B cell (primary cell): ENCODE data around the gene LINC00305. TPM values are rescaled to one million over a fixed set of nuclear protein-coding genes. Genes with fewer than 3 reads are reported as not detected.

Experiments used
- ATAC-seq: fragments of 200-7000 bp; cut with Tn5 transposase; one replicate; pipeline ENCODE4 v1.10.0; 2021; ENCODE audit warnings: low read depth, mild to moderate bottlenecking, moderate number of reproducible peaks, moderate library complexity
- CTCF ChIA-PET: fragments of 350-600 bp; sonication (Branson Sonifier 250); formaldehyde crosslinking; loops from one replicate; lab custom pipeline; 2021; ENCODE audit warnings: antibody characterized with exemption, inconsistent platforms; lab: Charles Lee
- POLR2A ChIA-PET: fragments of 350-600 bp; sonication (Branson Sonifier 250); formaldehyde crosslinking; loops from one replicate; lab custom pipeline; 2021; ENCODE audit warnings: antibody characterized with exemption; lab: Charles Lee
- DNase-seq: peaks from one replicate; pipeline ENCODE4 v3.0.0; 2013
- H2AFZ ChIP-seq: 2 replicates; pipeline ENCODE4 v1.6.1; 2012; ENCODE audit warnings: mild to moderate bottlenecking, low read depth, low read length; ENCODE audit not compliant: insufficient read depth, poor library complexity, severe bottlenecking
- H3K27ac ChIP-seq, 2 donors: 1 replicate in 1 of 2; 2 replicates in 1 of 2; pipeline ENCODE4 v1.5.1; 2012 to 2013; ENCODE audit warnings: low read length in 2 of 2, mild to moderate bottlenecking in 2 of 2, moderate library complexity in 1 of 2
- H3K27me3 ChIP-seq, 4 experiments: fragments of 200-600 bp in 1 of 4; sonication (generic) in 1 of 4; replicated peaks in 1 of 4; 1 replicate in 2 of 4; 2 replicates in 2 of 4; pipeline versions ENCODE4 v1.6.1 to v1.7.0; 2013 to 2016; ENCODE audit warnings: low read length in 3 of 4, mild to moderate bottlenecking in 2 of 4, mixed read lengths in 1 of 4, moderate library complexity in 1 of 4; ENCODE audit not compliant: insufficient read depth in 4 of 4, control insufficient read depth in 3 of 4; ENCODE audit errors: control extremely low read depth in 1 of 4
- H3K36me3 ChIP-seq, 2 experiments: replicated peaks in 1 of 2; 1 replicate in 1 of 2; 2 replicates in 1 of 2; pipeline versions ENCODE4 v1.6.1 to v1.7.1; 2013; ENCODE audit warnings: low read length in 1 of 2; ENCODE audit not compliant: insufficient read depth in 2 of 2, control insufficient read depth in 1 of 2; ENCODE audit errors: control extremely low read depth in 1 of 2, extremely low read depth in 1 of 2
- H3K4me1 ChIP-seq, 2 donors: fragments of 200-600 bp in 1 of 2; sonication (generic) in 1 of 2; 1 replicate in 1 of 2; 2 replicates in 1 of 2; pipeline versions ENCODE4 v1.5.1 to v1.6.1; 2013 to 2017; ENCODE audit warnings: low read length in 2 of 2; ENCODE audit not compliant: control insufficient read depth in 2 of 2, insufficient read depth in 2 of 2
- H3K4me2 ChIP-seq: replicated peaks from 2 replicates; pipeline ENCODE3; 2012; ENCODE audit warnings: mild to moderate bottlenecking, low read depth, low read length; ENCODE audit not compliant: poor library complexity, severe bottlenecking
- H3K4me3 ChIP-seq, 5 experiments: fragments of 200-600 bp in 1 of 5; sonication (generic) in 1 of 5; 1 replicate in 3 of 5; 2 replicates in 2 of 5; pipeline versions ENCODE4 v1.5.1 to v1.7.0; 2011 to 2016; ENCODE audit warnings: low read length in 4 of 5, mild to moderate bottlenecking in 4 of 5, low read depth in 2 of 5, control low read depth in 1 of 5, moderate library complexity in 1 of 5; ENCODE audit not compliant: insufficient read depth in 1 of 5; ENCODE audit errors: control extremely low read depth in 1 of 5, extremely low read depth in 1 of 5
- H3K79me2 ChIP-seq: fragments of 200-600 bp; sonication (generic); one replicate; pipeline ENCODE4 v1.6.0; 2016; ENCODE audit warnings: low read length; ENCODE audit not compliant: control insufficient read depth, insufficient read depth
- H3K9ac ChIP-seq: fragments of 200-600 bp; sonication (generic); 2 replicates; pipeline ENCODE4 v1.6.1; 2017; ENCODE audit warnings: mild to moderate bottlenecking, low read length, moderate library complexity
- H3K9me3 ChIP-seq, 3 donors: one replicate each; pipeline versions ENCODE4 v1.6.1 to v1.7.1; 2013; ENCODE audit warnings: low read length in 2 of 3; ENCODE audit not compliant: control insufficient read depth in 2 of 3, insufficient read depth in 1 of 3; ENCODE audit errors: control extremely low read depth in 1 of 3
- H4K20me1 ChIP-seq: 2 replicates; pipeline ENCODE4 v1.6.0; 2012; ENCODE audit warnings: mild to moderate bottlenecking, low read length; ENCODE audit not compliant: insufficient read depth, control insufficient read depth, poor library complexity, severe bottlenecking
- H3K27ac Mint-ChIP-seq: one replicate; pipeline ENCODE4 v1.8.0; 2021; ENCODE audit warnings: mixed read lengths
- H3K27me3 Mint-ChIP-seq: one replicate; pipeline ENCODE4 v1.8.0; 2021; ENCODE audit warnings: mixed read lengths
- H3K4me1 Mint-ChIP-seq: one replicate; pipeline ENCODE4 v1.8.0; 2021; ENCODE audit warnings: mixed read lengths
- H3K4me3 Mint-ChIP-seq: one replicate; pipeline ENCODE4 v1.8.0; 2021; ENCODE audit warnings: mixed read lengths
- H3K9me3 Mint-ChIP-seq: one replicate; pipeline ENCODE4 v1.8.0; 2022; ENCODE audit warnings: mixed read lengths; ENCODE audit not compliant: insufficient read depth
- CTCF ChIP-seq: fragments of 200-600 bp; IDR thresholded peaks from one replicate; pipeline ENCODE4 v1.8.0; 2022; ENCODE audit warnings: antibody characterized with exemption, mild to moderate bottlenecking
- EZH2 ChIP-seq: IDR thresholded peaks from 2 replicates; pipeline ENCODE4 v1.6.1; 2012; ENCODE audit warnings: borderline replicate concordance, low read depth, mild to moderate bottlenecking, moderate library complexity, low read length; ENCODE audit not compliant: insufficient read depth, poor library complexity, severe bottlenecking
- WGBS: methylation state at CpG from one replicate; pipeline ENCODE4 v1.1.5; 2013; ENCODE audit warnings: missing lambda C conversion rate; ENCODE audit not compliant: insufficient coverage; 5-methylcytosine and 5-hydroxymethylcytosine counted together
- intact Hi-C: fragments of 100-400 bp; cut with micrococcal nuclease; formaldehyde crosslinking; loops from one replicate; pipeline ENCODE4 v1.10.0; 2022
- polyA plus RNA-seq: library from polyadenylated mRNA; depleted of rRNA; stranded (reverse); fragments of >200 nt; gene quantifications from 2 replicates; pipeline ENCODE4 v1.2.3, GENCODE V29; 2012
- total RNA-seq, 2 donors: library from RNA; stranded (reverse); fragments of 120-200 nt in 1 of 2; gene quantifications; 1 replicate in 1 of 2; 2 replicates in 1 of 2; pipeline versions ENCODE4 v1.2.3 to v1.2.4, GENCODE V29; 2013 to 2022

LINC00305 gene
- total and polyA plus RNA-seq, 2 donors (not counting 1 experiment from before 2014, with no cell fraction given) = not detected

GRCh38 chr18:64095056-64095455 is 53.8 kb downstream of the LINC00305 start:
- no peaks in the 10 kb centered on the region for H3K79me2 ChIP-seq
- no peak overlapping the region for H3K9ac ChIP-seq
- Mint-ChIP-seq H3K4me1 (no peaks in the 10 kb centered on the region), H3K9me3 (no peaks in the 10 kb centered on the region), H3K4me3 (no peak overlapping the region), H3K27me3 (peaks cover 5% of the 10 kb centered on the region), H3K27ac (no peak overlapping the region)
- H3K9me3 ChIP-seq = no peaks in the 10 kb centered on the region
- no peaks in the 10 kb centered on the region for H3K4me1 ChIP-seq
- H3K4me3 ChIP-seq = no peak overlapping the region
- POLR2A ChIA-PET = no interaction called here
- no peaks in the 10 kb centered on the region for H3K36me3 ChIP-seq
- no peak for TF ChIP-seq EZH2
- TF ChIP-seq CTCF = no peak
- CTCF ChIA-PET = no interaction called here
- H3K4me2 ChIP-seq = no peak overlapping the region
- H4K20me1 ChIP-seq = no peaks in the 10 kb centered on the region
- intact Hi-C loops = no loop called here
- DNase-seq = no peak
- no peak for ATAC-seq
- peaks cover 0 to 3% (median 0%) of the 10 kb centered on the region in 4 experiments for H3K27me3 ChIP-seq
- no peak overlapping the region for H2AFZ ChIP-seq
- H3K27ac ChIP-seq = no peak overlapping the region
- no CpG with 5 or more reads among the region's 1 CpG for WGBS

- ChIA-PET POLR2A (no interaction called here), CTCF (no interaction called here)
- H3K79me2 ChIP-seq = no peaks in the 10 kb centered on the region
- 40% methylated on average over 1 of the region's 1 CpG for WGBS
- no peaks in the 10 kb centered on the region for H4K20me1 ChIP-seq
- H3K36me3 ChIP-seq = no peaks in the 10 kb centered on the region
- no peak overlapping the region for H3K27ac ChIP-seq
- H3K27me3 ChIP-seq = peaks cover 0 to 3% (median 0%) of the 10 kb centered on the region in 4 experiments
- Mint-ChIP-seq H3K27ac (no peak overlapping the region), H3K4me1 (no peaks in the 10 kb centered on the region), H3K4me3 (no peak overlapping the region), H3K27me3 (peaks cover 5% of the 10 kb centered on the region), H3K9me3 (no peaks in the 10 kb centered on the region)
- H3K9ac ChIP-seq = no peak overlapping the region
- intact Hi-C loops = no loop called here
- no peak overlapping the region for H3K4me2 ChIP-seq
- DNase-seq (no peak), ATAC-seq (no peak)
- no peaks in the 10 kb centered on the region for H3K4me1 ChIP-seq
- no peaks in the 10 kb centered on the region for H3K9me3 ChIP-seq
- H2AFZ ChIP-seq = no peak overlapping the region
- no peak overlapping the region for H3K4me3 ChIP-seq
- TF ChIP-seq EZH2 (no peak), CTCF (no peak)
Measured at GRCh38 chr18:64094210-64094609, 54.7 kb downstream of the LINC00305 start.
